Measurements from ENCODE around the gene CNIH3.

DNA sequence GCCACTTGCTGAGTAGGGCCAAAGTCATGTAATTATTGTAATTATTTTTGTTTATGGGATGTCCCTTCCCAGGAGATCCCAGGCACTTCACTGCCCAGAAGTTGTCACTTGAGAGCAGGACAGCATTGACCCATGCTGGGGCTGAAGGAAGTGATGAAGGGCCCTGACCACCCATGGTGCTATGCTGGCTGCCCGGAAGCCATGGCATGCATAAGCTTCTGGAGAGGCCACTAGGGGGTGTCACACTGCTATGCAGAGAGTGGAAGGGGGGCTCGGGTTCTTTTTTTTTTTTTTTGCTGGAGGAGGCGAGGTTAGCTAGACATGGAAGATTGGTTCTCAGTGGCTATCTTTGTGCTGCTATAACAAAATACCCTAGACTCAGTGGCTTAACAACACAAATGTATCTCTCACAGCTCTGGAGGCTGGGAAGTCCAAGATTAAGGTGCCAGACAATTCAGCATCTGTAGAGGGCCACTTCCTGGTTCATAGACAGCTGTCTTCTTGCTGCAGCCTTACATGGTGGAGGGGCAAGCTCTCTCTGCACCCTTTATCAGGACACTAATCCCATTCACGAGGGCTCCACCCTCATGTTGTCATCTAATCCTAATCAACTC, 84.9 kb downstream of the CNIH3 start:
- TF ChIP-seq, protein P1, sequence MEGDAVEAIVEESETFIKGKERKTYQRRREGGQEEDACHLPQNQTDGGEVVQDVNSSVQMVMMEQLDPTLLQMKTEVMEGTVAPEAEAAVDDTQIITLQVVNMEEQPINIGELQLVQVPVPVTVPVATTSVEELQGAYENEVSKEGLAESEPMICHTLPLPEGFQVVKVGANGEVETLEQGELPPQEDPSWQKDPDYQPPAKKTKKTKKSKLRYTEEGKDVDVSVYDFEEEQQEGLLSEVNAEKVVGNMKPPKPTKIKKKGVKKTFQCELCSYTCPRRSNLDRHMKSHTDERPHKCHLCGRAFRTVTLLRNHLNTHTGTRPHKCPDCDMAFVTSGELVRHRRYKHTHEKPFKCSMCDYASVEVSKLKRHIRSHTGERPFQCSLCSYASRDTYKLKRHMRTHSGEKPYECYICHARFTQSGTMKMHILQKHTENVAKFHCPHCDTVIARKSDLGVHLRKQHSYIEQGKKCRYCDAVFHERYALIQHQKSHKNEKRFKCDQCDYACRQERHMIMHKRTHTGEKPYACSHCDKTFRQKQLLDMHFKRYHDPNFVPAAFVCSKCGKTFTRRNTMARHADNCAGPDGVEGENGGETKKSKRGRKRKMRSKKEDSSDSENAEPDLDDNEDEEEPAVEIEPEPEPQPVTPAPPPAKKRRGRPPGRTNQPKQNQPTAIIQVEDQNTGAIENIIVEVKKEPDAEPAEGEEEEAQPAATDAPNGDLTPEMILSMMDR (IDR thresholded peaks at IDR 0.05) = no peak
- TF ChIP-seq POLR2A (IDR thresholded peaks at IDR 0.05) = no peak

Data from ovary (tissue), 3 donors.